Stimulated activated CD8-positive, alpha-beta memory T cell treated with anti-CD3 and anti-CD28 coated beads, Interleukin-12 subunit alpha, Interleukin-12 subunit beta, amount 100 ng/mL, for 24 hours (primary cell): ENCODE measurements around the gene CA10.

Experiments used
- DNase-seq: peaks from one replicate; pipeline ENCODE4 v3.0.0-alpha.2; 2020; ENCODE audit errors: extremely low read depth

CA10 gene

DNA sequence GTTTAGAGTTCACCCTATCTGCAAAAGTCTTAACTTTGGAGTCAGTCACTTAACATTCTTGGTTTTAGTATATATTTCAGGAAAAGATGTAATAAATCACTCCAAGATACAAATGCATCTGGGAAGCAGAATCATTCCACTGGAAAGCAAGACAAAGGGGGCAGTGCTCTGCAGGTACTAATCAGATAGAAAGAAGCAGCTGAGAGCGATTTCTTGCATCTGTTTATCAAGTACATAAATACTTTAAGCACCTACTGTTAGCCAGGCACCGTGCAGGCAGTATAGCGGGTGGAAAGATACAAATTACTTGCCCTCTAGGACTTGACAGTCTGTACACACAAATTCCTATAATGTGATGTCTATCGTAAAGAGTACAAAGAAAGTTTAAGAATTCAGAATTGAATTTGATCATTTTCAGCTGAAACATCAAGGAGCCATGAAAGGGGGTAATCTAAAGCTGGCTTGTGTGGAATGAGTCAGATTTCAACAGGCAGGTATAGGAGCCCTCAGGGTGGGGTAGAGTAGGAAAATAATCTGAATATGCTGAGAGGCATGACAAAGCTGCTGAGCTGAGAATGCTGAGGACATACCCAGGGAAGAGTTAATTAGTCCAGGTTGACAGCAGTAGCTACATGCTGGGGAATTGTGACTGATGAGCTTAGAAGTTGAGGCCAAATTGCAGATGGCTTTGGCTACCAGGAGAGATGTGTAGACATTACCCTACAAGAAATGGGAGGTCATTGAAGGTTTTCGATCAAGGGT, 110.2 kb downstream of the CA10 start:
- DNase-seq, result no peak

DNA sequence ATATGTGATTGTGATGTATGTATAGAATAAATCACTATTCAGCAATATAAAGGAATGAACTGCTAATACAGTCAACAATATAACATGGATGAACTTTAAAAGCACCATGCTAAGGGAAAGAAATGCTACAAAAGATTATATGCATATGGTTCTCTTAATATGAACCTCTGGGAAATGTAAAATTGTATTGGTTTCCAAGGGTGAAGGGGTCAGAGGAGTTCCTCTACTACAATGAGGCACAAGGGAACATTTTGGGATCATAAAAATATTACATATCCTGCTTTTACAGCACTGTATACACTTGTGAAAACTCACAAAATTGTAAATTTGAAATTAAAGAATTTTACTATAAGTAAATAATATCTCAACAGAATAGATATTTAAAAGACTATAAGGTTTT, 111.4 kb downstream of the CA10 start:
- no peak for DNase-seq

DNA sequence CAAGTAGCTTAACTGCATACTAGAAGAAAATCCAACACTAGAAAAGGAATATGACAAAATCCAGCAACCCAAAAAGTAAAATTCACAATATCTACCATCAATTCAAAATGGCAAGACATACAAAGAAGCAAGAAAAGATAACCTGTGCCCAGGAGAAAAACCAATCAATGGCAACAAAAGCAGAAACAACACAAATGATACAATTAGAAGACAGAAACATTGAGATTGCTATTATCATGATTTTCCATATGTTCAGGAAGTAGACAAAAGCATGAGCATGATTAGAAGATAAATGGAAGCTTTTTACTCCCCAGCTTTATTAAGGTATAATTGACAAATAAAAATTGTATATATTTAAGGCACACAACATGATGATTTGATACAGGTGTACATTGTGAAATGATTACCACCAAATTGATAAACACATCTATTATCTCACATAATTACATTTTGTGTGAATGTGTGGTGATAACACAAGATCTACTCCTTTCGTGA, 117.3 kb downstream of the CA10 start:
- no peak for DNase-seq

DNA sequence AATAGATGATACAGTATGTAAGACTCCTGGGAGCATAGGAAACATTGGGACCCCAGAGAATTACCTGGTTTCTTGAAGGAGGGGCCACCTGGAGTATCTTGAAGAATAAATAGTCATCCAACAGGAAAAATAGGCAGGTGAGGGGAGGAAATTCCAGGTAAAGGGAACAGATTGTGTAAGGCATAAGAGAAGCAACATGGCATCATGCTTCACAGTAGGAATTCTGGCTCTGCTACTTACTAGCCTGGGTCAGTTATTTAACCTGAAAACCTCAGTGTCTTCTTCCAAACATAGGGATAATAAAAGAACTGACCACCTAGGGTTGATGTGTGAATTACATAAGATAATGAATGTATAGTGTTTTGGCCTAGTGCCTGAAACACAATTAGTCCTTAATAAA, 122.1 kb downstream of the CA10 start:
- DNase-seq, result no peak

DNA sequence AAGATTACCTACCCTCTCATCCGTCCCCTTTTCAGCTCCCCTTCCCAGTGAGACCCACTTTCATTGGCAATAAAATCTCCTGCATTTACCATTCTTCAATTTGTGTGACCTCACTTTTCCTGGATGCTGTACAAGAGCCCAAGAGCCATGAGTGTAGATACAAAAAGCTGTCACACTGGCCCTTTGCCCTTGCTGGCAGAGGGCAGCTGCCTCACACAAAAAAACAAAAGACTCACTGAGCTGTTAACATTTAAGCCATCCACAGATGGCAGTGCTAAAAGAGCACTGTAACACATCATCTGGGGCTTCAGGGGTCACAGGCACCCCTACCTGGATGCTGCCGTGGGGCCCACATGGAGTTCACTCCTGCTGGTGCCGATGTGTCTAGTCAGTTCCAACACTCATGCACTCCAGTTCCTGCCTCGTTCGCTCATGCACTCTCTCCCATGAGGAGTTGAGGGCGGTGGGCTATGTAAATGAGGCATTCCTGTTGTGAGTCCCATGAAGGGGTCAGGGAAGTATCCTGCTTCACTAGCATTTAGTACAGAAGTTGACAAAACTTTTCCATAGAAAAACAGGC, 123.1 kb downstream of the CA10 start:
- no peak for DNase-seq

DNA sequence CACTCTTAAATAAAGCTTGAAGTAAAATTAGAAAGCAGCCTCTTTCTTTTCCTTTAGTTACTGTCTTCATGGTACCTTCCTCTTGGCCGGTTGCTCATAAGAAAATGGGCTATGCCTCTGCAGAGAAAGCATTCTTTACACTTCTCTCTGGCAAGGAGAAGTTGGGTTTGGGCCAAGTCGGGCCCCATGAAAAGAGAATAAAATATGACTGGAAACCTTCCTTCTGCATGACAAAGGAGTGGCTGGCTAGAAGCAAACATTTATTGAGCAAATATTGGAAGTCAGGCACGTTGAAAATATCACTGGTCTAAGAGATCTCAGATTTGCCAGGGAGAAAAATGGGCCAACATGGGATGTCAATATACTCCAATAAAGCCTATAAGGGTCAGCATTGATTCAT, 126.1 kb downstream of the CA10 start:
- DNase-seq, result no peak

DNA sequence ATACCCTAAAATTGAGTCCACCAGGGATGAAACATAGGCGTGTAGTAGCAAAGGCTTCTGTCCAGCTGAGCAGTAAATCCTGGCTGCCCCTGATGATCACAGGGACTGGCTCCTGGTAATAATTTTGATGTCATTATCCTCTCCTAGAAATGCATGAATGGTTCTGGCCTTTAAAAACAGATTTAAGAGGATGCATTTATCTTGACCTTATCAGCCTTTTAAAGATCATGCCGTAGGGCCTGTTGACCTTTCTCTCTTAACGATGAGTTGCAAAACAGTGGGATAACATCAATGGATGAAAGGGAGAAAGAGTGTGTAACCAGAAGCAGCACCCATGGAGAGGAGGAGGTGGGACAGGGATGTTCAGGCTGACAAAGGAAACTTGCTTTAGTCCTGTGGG, 128.5 kb downstream of the CA10 start:
- no peak for DNase-seq

DNA sequence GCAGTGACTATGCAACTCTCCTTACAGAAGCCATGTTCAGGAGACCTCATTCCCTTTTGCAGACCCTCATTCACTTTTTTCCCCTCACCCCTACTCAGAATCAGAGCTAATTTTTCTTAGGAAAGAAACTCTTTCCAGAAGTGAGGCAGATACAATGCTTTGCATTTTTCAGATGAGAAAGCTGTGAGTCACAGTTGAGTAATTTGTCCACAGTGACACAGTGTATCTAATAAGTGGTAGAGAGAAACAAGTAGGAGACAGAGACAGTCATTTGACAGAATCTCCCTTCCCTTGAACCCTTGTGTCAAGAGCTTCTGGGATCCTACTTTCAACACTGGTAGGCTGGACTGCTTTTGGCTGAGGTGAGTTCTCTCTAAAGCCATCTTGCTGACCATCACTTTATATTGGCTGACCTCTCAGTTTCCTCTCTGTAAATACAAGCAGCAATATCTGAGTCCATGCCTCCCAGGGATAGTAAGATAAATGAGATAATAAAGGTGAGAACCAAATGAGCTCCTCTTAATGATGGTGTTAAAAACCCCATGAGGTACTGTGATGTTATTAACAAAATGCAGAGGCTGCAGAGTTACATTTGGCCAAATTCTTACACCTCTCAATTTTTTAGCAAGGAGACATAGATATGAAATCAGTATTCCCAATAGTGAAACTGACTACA, 130.8 kb downstream of the CA10 start:
- no peak for DNase-seq

DNA sequence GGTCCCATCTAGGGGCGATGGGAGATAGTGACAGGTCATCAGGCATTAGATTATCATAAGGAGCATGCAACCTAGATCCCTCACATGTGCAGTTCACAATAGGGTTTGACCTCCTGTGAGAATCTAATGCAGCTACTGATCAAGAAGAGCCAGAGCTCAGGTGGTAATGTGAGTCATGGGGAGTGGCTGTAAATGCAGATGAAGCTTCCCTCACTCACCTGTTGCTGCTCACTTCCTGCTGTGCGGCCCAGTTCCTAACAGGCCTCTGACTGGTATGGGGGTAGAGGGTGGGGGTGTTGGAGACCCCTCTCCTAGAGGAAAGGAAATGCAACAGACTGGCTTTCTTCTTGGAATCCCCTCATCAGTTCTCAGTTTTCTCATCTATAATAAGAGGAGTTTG, 131.4 kb downstream of the CA10 start:
- no peak for DNase-seq

DNA sequence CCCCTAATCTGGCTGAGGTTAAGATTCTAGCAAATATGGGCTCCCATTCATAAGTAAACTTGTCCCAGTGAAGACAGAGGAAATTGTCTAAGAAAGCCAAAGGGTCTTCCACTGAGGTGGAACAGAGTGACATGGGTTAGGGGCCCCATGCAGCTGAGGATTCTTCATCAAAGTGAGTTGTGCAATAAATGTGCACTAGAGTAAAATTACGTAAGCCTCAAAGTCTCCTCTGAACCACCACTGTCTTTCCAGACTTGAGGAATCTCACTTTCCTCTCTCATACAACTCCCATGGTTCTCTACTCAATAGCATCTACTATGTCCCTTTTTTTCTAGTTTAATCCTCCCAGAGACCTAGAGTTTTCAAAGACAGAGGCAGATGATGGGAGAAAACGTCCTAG, 132.4 kb downstream of the CA10 start:
- no peak for DNase-seq

DNA sequence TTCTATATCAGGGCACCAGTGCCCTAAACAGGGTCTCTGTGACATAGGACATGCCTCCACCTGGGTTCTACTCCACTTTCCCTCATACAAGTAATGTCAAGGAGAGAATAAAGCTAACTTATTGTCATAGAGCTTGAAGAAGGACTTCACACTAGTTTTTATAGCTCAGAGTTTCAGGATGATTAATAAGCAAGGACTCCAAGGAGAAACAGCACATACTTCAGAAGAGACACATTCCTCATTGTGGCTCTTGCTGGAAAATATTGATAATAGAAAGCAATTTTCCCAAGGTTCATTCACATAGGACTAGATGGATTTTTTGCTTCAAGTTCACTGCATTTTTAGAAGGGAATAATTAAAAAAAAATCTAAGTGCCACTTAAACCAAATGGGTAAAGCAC, 133.3 kb downstream of the CA10 start:
- DNase-seq, result no peak

DNA sequence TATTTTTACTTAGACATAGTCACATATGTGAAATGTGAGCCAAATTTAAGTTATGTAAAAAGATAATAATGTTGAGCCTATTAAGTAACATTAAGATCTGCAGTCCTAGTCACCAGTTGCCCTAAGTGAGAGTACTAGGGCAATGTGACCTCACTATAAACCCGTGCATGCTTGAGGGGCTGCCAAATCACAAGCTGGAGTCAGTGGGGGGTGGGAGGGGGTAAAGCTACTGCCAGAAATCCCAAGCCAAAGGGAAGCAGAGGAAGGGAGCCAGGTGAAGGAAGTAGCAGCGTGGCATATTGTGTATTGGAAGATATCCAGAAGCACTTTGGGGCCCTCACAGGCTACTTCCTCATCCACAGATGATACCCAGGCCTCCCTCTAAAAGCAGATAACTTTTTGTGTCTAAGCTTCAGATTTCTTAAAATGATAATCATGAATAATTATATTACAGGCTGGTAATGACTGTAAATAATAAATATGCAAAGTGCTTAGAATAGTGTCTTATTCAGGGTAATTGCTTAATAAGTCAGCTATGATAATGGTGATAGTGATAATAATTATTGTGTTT, 134.1 kb downstream of the CA10 start:
- DNase-seq, result no peak

DNA sequence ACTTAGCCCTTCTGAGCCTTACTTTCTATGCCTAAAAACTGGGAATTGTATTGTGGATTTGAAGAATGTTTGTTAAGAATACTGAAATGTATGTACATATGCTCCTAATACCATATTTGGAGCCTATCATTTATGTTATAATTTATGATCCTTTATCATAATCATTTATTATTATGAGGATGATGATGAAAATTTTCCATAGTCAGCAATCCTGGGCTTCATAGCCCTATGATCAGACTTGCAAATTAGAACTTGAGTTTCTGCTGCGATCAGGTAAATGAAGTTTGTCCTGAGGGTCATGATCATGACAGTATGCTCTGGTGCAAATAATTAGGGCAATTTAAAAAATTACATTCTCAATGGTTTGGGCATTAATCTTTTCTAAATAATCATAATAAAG, 147.4 kb downstream of the CA10 start:
- DNase-seq, result no peak

DNA sequence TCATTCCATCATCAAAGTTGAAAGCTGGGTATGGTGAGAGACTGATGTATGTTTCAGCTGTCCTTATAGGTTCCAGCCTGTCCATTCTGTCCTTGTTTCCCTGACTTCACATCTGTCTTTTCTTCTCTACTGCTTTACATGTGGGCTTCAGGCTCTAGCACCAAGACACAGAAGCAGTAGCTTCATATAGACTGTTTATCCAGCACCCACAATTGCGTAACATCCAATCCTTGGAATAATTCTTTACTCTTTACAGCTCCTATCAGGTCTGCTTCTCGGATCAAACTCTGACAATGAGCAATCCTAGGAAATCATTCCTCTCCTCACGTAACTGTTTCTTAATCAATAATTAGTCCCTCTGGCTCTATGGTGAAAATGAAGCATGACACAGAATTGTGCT, 158.9 kb downstream of the CA10 start:
- no peak for DNase-seq

DNA sequence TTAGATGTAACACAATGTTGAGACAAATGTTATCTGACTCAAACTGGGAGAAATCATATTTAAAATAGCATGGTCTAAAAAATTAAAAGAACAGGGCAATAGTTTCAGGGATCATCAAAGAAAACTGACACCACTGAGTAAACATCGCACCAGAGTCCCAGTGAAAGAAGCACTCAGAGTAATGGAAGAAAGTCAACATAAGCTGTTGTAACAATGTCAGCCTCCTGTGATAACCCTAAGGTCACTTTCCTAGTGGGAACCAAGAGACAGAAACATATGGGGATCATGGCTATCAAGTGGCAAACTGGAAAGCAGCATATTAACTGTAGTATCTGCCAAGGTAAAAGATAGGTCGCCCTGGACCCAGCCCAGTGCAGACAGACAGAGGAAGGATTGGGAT, 160.8 kb downstream of the CA10 start:
- no peak for DNase-seq

DNA sequence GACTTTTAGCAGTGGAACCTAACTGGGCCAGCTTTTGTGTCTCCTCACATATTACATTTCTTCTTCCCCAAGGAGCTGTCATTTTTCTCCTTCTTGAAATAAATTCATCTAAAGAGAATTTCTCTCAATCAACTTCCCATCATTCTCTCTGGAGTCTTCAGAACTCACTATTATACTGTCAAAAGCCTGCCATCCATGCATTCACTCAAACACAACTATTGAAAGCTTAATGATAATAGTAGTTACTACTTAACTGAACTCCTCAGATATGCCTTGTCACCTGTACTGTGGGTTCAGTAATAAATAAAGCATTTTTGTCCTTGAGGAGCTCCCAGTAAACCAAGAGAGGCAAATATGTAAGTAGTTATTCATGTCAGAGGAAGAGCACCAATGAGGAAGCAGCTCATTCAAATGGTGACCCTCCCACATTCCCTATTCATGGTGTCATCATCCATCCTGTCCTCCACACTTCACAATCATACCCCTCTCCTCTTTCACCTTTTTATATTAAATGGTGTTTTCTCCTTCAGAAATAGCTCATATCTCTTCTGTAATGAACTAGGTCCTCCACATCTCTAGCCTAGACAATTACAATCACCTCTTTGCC, 162.6 kb downstream of the CA10 start:
- no peak for DNase-seq

DNA sequence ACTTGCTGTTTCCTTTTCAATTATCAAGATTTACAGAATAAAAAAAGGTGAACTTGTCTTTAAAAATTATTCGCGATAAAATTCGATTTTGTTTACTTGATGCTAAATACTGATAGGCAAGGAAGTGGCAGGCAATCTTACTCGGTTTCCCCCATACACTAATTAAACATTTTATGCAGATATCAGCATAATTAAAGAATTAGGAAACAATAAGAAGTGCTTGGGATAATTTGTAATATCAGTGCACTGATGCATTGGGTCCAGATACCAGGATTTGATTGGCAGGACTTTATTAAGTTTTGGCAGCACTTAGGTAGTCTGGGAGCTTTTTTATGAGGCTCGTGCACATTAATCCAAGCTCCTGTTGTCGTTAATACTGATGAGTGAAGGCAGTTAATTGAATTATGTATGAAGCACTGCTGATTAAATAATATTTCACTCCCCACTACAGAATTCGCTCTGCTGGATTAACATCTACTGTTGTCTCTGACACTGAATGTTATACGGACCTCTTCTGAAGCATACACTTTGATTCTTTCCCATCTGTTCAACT, 165.6 kb downstream of the CA10 start:
- DNase-seq, result no peak

DNA sequence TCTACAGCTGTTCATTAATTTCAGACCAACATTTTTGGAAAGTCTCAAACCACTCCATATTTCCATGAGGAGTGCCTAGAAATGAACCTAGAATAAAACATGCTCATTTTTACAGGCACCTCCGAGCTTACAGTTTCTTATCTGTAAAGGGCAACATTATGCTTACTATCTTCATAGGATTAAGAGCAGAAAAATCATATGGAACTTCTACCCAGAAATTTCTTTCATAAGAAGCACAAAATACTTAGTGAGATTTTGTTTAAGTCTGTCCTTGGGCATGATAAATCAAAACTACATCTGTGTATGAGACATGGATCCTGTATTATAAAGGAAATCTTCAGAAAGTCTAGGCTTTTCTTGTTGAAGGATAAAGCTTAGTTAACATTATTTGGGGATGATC, 187.4 kb downstream of the CA10 start:
- no peak for DNase-seq

DNA sequence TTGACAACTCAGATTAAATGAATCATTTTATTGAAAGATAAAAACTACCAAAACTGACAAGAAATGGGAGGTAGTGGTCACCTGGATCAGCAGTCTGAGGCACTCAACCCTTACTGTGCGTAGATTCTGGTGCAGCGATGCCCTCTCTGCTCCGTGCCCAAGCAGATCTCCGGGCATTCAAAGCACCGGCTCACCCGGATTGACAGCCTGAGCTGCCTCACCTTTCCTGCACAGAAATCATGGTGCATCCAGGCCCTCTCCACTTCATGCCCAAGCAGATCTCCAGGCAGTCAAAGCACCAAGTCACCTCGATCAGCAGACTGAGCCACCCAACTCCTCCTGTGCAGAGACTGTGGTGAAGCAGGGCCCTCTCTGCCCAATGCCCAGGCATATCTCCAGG, 196.8 kb downstream of the CA10 start:
- DNase-seq, result no peak

DNA sequence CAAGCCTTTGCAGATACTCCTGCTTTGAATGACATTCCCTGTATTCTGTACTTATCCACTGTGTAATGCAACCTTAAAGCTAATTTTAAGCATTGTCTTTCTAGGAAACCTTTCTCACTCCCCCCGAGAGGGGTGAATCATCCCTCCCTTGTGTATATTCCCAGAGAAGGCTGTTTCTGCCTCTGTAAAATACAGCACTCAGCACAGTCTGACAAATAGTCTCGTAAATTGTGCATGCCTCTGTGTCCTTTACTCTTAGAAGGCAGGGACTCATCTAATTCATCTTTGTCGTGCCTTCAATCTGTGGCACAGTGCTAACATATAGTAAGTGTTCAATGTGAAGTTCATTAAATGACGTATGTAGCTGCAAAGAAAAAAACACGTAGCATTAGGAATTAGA, 200.7 kb downstream of the CA10 start:
- DNase-seq, result no peak

DNA sequence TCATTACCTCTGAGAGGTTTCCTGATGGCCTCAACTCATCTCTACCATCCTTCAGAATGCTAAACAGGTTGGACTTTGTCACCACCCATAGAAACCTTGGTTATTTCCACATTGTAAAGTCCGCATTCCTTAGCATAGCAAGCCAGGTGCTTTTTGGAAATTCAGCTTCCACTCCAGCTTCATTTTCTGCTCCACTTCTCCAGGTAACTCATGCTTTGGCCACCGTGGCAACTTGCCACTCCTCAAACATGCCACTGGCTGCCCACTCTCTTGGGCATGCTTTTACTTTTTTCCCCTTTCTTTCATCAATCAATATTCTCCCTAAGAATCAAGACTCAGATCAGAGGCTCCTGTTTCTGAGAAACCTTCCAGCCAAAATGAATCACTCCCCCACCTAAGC, 203.3 kb downstream of the CA10 start:
- DNase-seq, result no peak

DNA sequence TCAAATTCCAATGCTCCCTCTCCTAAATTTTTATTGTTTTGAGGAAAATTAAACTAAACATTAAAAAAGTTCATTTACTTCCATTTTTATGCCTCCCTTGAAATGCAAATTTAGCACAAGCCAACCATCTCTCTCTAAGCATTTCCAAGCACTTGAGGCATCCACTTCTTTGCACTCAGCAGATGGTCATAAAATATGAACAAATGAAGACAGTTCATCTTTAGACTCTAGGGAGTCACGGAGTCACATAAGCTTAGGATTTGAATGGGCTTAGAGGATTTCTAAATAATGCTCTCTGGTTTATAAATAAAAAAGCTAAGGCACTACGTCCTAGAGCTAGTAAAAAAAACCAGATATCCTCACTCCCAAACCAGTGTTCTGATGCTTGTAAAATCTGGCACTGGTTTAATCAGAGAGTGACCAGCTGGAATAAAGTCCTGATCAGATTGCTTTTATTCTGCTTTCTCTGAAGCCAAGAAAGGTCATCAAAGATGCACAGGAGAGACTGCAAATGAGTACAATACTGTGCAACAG, 204.2 kb downstream of the CA10 start:
- DNase-seq, result no peak
